ENCODE measurements around the gene IREB2. TPM values are rescaled to one million over a fixed set of nuclear protein-coding genes. Genes with fewer than 3 reads are reported as not detected.
"Not testable (repeated sequence)": the region's sequence is repeated elsewhere in the genome, so short reads cannot be mapped to it uniquely, and the experiment has no call there.

Gene IREB2
- total RNA-seq, 4 donors from 2014 or later: 25.6 to 87.5 (median 48.6) TPM

DNA sequence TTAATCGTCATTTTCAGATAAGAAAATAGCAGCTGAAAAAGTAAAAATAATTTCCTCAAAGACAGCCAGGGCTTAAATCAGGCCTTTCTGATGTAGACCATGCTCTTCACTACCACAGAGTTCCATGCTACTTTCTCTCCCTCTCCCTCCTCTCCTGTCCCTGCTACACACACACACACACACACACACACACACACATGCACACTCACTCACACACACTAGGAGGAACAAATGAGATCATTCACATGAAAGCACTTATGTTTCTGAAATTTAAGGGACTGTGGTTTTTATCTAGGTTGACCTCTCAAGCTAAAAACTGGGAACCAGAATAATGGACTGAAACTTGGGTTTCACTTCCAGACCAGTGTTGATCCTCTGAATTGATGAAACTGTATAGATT is 98.1 kb downstream of the IREB2 start:
- peaks cover 2% of the 10 kb centered on the region for H3K36me3 ChIP-seq
- peaks cover 6% of the 10 kb centered on the region for H3K4me1 ChIP-seq
- no peak for DNase-seq (ENCODE audit: low spot score in 2 of 2)
- no peaks in the 10 kb centered on the region for H3K9me3 ChIP-seq
- 87% methylated on average over 1 of the region's 1 CpG for WGBS
- no peak overlapping the region for H3K27ac ChIP-seq
- TF ChIP-seq POLR2AphosphoS5 (IDR thresholded peaks at IDR 0.05): no peak
- no peak for TF ChIP-seq POLR2A (IDR thresholded peaks at IDR 0.05)
- no peak for TF ChIP-seq EP300 (IDR thresholded peaks at IDR 0.05)
- TF ChIP-seq, protein P1, sequence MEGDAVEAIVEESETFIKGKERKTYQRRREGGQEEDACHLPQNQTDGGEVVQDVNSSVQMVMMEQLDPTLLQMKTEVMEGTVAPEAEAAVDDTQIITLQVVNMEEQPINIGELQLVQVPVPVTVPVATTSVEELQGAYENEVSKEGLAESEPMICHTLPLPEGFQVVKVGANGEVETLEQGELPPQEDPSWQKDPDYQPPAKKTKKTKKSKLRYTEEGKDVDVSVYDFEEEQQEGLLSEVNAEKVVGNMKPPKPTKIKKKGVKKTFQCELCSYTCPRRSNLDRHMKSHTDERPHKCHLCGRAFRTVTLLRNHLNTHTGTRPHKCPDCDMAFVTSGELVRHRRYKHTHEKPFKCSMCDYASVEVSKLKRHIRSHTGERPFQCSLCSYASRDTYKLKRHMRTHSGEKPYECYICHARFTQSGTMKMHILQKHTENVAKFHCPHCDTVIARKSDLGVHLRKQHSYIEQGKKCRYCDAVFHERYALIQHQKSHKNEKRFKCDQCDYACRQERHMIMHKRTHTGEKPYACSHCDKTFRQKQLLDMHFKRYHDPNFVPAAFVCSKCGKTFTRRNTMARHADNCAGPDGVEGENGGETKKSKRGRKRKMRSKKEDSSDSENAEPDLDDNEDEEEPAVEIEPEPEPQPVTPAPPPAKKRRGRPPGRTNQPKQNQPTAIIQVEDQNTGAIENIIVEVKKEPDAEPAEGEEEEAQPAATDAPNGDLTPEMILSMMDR (IDR thresholded peaks at IDR 0.05): no peak
- H3K4me3 ChIP-seq: no peak overlapping the region
- no peaks in the 10 kb centered on the region for H3K27me3 ChIP-seq

DNA sequence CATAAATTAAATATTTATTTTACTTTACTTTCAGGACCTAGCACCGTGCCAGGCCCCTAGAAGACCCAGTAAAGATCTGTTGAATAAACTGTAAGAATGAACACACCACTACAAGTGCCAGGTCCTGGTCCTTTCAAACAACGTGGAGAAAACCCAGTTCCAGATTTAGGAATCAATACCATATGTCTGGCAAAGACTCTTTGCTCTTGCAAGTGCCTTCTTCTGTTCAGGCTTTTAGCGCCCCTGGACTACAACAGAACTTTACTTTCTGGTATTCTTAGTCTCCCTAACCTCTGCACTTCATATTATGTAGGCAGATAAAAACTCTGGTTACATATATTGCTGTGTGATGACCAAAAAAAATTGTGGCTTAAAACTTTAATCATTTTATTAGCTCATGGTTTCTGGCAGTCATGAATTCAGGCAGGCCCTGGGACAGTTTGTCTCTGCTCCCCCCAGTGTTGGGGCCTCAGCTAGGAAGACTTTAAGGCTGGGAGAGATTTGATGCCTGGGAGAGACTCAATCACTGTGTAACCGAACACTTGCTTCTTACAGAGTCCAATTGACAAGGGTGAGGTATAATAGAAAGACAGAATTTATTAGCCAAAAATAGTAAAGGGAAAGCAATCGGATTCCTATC is 99.4 kb downstream of the IREB2 start:
- Histone ChIP-seq H3K27ac (no peak overlapping the region), H3K4me1 (peaks cover 18% of the 10 kb centered on the region), H3K36me3 (peaks cover 2% of the 10 kb centered on the region), H3K4me3 (no peak overlapping the region), H3K9me3 (no peaks in the 10 kb centered on the region), H3K27me3 (no peaks in the 10 kb centered on the region)
- TF ChIP-seq POLR2A (IDR thresholded peaks at IDR 0.05): no peak
- TF ChIP-seq POLR2AphosphoS5 (IDR thresholded peaks at IDR 0.05): no peak
- TF ChIP-seq, protein P1 (IDR thresholded peaks at IDR 0.05): no peak
- TF ChIP-seq EP300 (IDR thresholded peaks at IDR 0.05): no peak
- WGBS: 63% methylated on average over 5 of the region's 5 CpGs
- no peak for DNase-seq (ENCODE audit: low spot score in 2 of 2)

DNA sequence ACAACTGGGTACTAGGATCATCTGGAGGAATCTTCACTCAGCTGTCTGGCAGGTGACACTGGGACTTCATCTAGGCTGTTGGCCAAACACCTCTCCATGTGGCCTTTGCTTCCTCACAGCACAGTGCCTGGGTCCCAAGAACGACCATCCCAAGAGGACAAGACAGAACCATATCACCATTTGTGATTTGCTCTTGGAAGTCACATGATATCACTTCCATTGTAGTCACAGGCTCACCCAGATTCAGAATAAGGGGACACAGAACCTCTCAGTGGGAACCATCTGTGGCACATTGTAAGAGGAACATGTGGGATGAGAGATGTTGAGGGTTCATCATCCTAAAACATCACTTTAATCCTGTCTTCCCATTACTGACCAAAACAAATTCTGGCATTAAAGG is 100.3 kb downstream of the IREB2 start:
- Histone ChIP-seq H3K27me3 (no peaks in the 10 kb centered on the region), H3K4me1 (peaks cover 28% of the 10 kb centered on the region), H3K27ac (no peak overlapping the region), H3K9me3 (no peaks in the 10 kb centered on the region), H3K36me3 (peaks cover 8% of the 10 kb centered on the region), H3K4me3 (no peak overlapping the region)
- TF ChIP-seq EP300 (IDR thresholded peaks at IDR 0.05): no peak
- WGBS: 44% methylated on average over 1 of the region's 1 CpG
- DNase-seq (ENCODE audit: low spot score in 2 of 2): no peak

DNA sequence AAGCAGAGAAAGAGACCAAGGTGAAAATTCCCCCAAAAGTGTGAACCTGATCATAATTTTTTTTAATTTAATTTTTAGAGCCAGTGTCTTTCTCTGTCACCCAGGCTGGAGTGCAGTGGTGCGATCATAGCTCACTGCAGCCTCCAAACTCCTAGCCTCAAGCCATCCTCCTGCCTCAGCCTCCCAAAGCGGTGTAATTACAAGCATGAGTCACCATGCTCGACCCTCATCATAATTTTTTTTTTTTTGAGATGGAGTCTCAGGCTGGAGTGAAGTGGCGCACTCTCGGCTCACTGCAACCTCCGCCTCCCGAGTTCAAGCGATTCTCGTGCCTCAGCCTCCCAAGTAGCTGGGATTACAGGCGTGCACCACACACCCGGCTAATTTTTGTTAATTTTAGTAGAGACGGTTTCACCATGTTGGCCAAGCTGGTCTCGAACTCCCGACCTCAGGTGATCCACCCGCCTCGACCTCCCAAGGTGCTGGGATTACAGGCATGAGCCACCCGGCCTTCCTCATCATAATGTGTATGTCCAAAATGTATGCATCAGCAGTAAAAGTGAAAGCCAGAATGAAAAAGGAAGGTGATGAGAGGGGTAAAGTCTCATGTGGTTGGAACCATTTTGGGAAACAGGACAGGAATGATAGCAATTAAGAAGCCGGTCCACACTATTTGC is 101.6 kb downstream of the IREB2 start:
- H3K27me3 ChIP-seq; DNase-seq (ENCODE audit: low spot score in 2 of 2); H3K9me3 ChIP-seq: not testable (repeated sequence)
- H3K4me3 ChIP-seq: peak overlapping the region; percentile 93
- H3K4me1 ChIP-seq: peaks cover 31% of the 10 kb centered on the region
- H3K36me3 ChIP-seq: peaks cover 19% of the 10 kb centered on the region
- peak overlapping the region; percentile 96 for H3K27ac ChIP-seq
- WGBS: 74% methylated on average over 18 of the region's 18 CpGs

DNA sequence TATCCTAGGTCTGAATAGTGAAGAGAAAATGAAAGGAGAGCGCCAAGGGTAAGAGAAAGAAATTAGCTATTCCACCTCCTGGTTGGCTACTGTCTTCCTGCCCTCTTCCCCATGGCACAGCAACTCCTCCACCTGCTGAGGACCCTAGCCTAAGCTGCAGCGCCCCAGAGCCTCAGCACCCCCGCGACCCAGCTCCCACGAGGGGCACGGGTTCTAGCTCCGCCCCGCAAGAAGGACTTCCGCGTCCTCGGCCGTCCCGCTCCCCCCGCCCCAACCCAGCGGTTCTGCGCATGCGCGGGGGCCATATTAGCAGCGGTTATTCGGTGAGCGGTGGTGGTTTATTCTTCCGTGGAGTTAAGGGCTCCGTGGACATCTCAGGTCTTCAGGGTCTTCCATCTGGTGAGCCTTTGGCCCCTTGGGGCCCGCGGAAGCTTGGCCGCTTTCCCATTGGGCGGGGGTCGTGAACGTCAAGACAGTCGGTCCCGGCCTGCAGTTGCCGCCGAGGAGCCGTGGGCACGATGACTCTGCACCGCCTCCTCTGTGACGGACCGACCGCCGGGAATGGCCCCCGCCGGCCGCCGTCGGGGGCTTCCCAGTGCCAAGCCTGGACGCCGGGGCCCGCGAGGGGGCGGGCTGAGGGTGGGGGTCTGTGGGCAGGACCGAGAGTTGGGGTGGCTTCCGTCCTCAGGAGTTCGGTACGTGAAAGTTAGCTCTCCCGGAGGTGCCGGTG is 102.3 kb downstream of the IREB2 start, which contains the start of gene PSMA4:
TSS of gene PSMA4 (plus strand) at position 304 of the 730 bp plus-strand sequence. CDS start 1,484 bp downstream, outside the sequence.
- Histone ChIP-seq H3K9me3 (no peaks in the 10 kb centered on the region), H3K4me1 (peaks cover 31% of the 10 kb centered on the region), H3K36me3 (peaks cover 26% of the 10 kb centered on the region), H3K4me3 (peak within 1 kb of the TSS; percentile 93), H3K27me3 (no peaks in the 10 kb centered on the region), H3K27ac (peak within 1 kb of the TSS; percentile 96)
- peak in 2 of 3 donors; percentile 24 to 37 for TF ChIP-seq POLR2AphosphoS5 (IDR thresholded peaks at IDR 0.05)
- TF ChIP-seq, protein P1 (IDR thresholded peaks at IDR 0.05): no peak
- no peak for TF ChIP-seq EP300 (IDR thresholded peaks at IDR 0.05)
- TF ChIP-seq POLR2A (IDR thresholded peaks at IDR 0.05): peak; percentile 66 to 90
- peak; percentile 94 to 95 for DNase-seq (ENCODE audit: low spot score in 2 of 2)
- 0% methylated on average over 19 of the region's 56 CpGs for WGBS

Data from suprapubic skin (tissue), 4 donors.